NCI-H1417 (cell line): ENCODE results near the gene COL23A1.

ENCODE experiments used
- DNase-seq, 3 experiments: peaks; one replicate each; lab custom pipeline; 2025; lab: John Stamatoyannopoulos, UW

The COL23A1 gene

GRCh38 chr5:178337334-178337741 lies 252.9 kb downstream of the COL23A1 start:
- DNase-seq, result no peak

GRCh38 chr5:178336889-178337288 lies 253.3 kb downstream of the COL23A1 start:
- DNase-seq, result no peak

GRCh38 chr5:178335302-178336030 lies 254.7 kb downstream of the COL23A1 start:
- no peak for DNase-seq

GRCh38 chr5:178334861-178335260 lies 255.3 kb downstream of the COL23A1 start:
- no peak for DNase-seq

GRCh38 chr5:178333821-178334481 lies 256.2 kb downstream of the COL23A1 start:
- no peak for DNase-seq

GRCh38 chr5:178332210-178332641 lies 258.0 kb downstream of the COL23A1 start:
- DNase-seq, result no peak

- DNase-seq, result no peak
These were observed 258.6 kb downstream of the COL23A1 start for GRCh38 chr5:178331491-178331996.

GRCh38 chr5:178330791-178331404 lies 259.3 kb downstream of the COL23A1 start:
- DNase-seq, result no peak

- DNase-seq, result no peak
These were observed 261.1 kb downstream of the COL23A1 start for GRCh38 chr5:178328826-178329730.

GRCh38 chr5:178327931-178328711 lies 262.1 kb downstream of the COL23A1 start:
- DNase-seq, result no peak

- DNase-seq, result no peak
These were observed 262.7 kb downstream of the COL23A1 start for GRCh38 chr5:178327446-178327845.

GRCh38 chr5:178326374-178326715 lies 263.8 kb downstream of the COL23A1 start:
- no peak for DNase-seq

GRCh38 chr5:178325679-178326373 lies 264.4 kb downstream of the COL23A1 start:
- DNase-seq, result no peak

- no peak for DNase-seq
These were observed 264.9 kb downstream of the COL23A1 start for GRCh38 chr5:178325311-178325678.

- DNase-seq, result no peak
These were observed 265.5 kb downstream of the COL23A1 start for GRCh38 chr5:178324481-178325310.

- no peak for DNase-seq
These were observed 266.2 kb downstream of the COL23A1 start for GRCh38 chr5:178323961-178324360.

- DNase-seq, result no peak
These were observed 266.7 kb downstream of the COL23A1 start for GRCh38 chr5:178323541-178323865.

- DNase-seq, result no peak
These were observed 267.3 kb downstream of the COL23A1 start for GRCh38 chr5:178322736-178323540.

- DNase-seq, result no peak
These were observed 269.8 kb downstream of the COL23A1 start for GRCh38 chr5:178320281-178320855.
